GM10266 (cell line): ENCODE results near the gene SERPINA6.
"Not testable (repeated sequence)": the region's sequence is repeated elsewhere in the genome, so short reads cannot be mapped to it uniquely, and the experiment has no call there.

Experiments used
- DNase-seq: peaks from one replicate; pipeline ENCODE4 v3.0.0; 2012; ENCODE audit errors: extremely low spot score
- TF ChIP-seq, protein P1 (sequence below): IDR thresholded peaks from 2 replicates; pipeline ENCODE4 v1.5.1; 2012; ENCODE audit warnings: mild to moderate bottlenecking, low read depth; ENCODE audit not compliant: control insufficient read depth, insufficient read depth; ENCODE audit errors: missing control alignments

SERPINA6 gene

DNA sequence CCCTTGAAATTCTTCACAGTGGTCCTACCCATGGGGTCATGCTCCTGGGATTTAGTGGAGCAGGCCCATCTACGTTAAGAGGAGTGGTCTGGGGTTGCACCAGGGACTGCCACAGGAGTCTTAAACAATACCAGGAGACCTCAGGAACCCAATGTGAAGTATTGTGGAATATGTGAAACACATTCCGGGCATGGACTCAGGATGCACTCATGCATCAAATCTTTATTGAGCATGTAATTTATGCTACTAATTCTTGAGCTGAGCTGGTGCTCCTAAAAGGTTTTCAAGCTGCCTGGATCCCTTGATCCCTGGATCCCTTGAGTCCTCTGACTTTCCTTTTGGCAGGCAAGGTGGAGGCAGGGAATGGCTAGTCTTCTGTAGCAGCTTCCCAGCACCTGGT lies 38.9 kb downstream of the SERPINA6 start:
- TF ChIP-seq, protein P1, sequence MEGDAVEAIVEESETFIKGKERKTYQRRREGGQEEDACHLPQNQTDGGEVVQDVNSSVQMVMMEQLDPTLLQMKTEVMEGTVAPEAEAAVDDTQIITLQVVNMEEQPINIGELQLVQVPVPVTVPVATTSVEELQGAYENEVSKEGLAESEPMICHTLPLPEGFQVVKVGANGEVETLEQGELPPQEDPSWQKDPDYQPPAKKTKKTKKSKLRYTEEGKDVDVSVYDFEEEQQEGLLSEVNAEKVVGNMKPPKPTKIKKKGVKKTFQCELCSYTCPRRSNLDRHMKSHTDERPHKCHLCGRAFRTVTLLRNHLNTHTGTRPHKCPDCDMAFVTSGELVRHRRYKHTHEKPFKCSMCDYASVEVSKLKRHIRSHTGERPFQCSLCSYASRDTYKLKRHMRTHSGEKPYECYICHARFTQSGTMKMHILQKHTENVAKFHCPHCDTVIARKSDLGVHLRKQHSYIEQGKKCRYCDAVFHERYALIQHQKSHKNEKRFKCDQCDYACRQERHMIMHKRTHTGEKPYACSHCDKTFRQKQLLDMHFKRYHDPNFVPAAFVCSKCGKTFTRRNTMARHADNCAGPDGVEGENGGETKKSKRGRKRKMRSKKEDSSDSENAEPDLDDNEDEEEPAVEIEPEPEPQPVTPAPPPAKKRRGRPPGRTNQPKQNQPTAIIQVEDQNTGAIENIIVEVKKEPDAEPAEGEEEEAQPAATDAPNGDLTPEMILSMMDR = no peak

DNA sequence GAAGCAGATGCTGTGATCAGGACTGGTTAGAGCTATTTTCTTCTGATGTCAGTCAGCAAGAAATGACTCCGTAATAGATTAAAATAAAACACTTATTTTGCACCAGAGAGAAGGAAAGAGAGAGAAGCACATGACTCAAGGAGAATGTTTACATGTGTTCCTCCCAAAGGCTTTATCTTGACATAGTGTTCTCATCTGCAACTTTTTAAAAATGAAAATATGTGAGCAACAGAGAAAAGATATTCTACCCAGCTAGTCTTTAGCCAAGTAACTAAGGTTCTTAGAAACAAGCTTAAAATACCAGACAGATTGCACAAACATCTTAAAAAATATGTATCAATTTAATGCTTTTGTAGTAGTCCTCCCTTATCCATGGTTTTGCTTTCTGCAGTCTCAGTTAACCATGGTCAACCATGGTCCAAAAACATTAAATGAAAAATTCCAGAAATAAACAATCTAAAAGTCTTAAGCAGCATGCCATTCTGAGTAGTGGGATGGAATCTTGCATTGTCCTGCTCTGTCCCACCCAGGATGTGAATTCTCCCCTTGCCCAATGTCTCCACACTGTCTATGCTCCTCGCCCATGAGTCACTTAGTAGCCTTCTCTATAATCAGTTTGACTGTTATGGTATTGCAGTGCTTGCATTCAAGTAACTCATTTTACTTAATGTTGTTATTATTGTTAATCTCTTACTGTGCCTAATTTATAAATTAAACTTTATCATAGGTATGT lies 40.0 kb downstream of the SERPINA6 start:
- TF ChIP-seq, protein P1 = no peak
- DNase-seq = no peak

More for the DNA sequence above, 38.9 kb downstream of the SERPINA6 start:
- DNase-seq = no peak

DNA sequence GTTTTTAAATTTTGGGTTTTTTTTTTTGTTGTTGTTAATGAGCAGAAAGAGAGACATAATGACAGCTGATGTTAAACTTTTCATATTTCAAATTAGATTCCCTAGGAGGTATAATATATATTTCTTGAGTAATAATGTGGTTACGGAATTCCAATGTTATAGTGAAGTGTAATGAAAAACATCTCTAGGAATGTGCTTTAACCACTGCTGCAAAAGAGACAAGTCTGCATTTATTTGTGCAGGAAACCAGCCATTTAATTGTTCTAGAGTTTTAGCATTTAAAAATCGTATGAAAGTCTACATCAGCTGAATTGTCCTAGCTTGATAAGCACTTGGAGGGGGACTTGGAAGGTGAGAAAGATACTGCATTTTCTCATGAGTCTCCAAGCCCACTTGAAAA lies 44.4 kb downstream of the SERPINA6 start:
- no peak for DNase-seq
- TF ChIP-seq, protein P1 = no peak

DNA sequence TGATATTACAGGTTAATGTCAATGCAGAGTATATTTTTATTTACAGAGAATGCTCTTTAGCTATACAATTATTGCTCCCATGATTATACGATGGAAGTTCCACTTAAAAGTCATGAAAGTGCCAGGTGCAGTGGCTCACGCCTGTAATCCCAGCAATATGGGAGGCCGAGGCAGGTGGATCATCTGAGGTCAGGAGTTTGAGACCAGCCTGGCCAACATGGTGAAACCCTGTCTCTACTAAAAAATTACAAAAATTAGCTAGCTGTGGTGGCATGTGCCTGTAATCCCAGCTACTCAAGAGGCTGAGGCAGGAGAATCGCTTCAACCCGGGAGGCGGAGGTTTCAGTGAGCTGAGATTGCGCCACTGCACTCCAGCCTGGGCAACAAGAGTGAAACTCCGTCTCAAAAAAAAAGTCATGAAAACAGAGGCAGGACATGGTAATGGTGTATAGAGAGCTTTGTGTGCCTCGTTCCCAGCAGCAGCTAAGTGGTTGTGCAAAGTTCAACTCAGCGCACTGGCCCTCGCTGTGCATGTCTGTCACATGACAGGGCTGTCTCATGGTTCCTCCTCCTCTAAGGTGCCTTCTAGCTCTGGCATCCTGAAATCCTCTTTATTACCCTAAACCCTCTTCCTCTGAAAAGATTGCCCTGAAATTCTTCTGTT lies 46.1 kb downstream of the SERPINA6 start:
- DNase-seq = not testable (repeated sequence)

DNA sequence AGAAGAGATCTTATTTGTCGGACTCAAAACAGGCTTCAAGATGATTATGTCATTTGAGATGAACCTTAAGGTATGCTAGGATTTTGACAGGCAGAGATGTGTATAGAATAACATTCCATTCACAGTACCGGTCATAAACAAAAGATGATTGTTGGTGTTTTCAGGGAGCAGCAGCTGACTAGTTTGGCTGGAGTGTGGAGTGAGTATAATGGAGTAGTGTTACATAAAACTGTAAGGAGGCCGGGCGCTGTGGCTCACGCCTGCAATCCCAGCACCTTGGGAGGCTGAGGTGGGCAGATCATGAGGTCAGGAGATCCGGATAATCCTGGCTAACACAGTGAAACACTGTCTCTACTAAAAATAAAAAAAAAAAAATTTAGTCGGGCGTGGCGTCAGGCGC lies 54.0 kb downstream of the SERPINA6 start:
- TF ChIP-seq, protein P1 = no peak
- no peak for DNase-seq

DNA sequence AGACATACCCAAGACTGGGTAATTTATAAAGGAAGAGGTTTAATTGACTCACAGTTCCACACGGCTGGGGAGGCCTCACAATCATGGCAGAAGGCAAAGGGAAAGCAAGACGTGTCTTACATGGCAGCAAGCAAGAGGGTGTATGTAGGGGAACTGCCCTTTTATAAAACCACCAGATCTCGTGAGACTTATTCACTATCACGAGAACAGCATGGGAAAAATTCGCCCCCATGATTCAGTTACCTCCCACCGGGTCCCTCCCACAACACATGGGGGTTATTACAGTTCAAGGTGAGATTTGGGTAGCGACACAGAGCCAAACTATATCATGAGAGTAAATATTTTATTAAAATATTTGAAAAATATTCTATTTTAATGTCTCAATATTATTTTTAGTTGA lies 54.6 kb downstream of the SERPINA6 start:
- not testable (repeated sequence) for DNase-seq

DNA sequence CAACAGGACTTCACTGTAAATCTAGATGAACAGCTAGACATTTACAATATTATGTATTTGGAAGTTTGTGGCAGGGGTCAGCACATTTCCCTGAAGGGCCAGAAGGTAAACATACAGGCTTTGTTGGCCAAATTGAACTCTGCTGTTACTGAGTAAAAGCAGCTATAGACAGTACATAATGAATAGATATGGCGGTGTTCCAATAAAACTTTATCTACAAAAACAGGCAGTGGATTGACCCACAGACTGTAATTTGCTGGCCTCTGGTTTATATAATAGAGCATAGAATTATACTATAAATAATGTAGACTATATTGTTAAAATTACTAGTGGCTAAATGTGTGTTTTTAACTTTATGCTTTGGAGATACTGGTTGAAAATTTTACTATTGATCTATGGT lies 55.8 kb downstream of the SERPINA6 start:
- TF ChIP-seq, protein P1 = no peak
- no peak for DNase-seq

DNA sequence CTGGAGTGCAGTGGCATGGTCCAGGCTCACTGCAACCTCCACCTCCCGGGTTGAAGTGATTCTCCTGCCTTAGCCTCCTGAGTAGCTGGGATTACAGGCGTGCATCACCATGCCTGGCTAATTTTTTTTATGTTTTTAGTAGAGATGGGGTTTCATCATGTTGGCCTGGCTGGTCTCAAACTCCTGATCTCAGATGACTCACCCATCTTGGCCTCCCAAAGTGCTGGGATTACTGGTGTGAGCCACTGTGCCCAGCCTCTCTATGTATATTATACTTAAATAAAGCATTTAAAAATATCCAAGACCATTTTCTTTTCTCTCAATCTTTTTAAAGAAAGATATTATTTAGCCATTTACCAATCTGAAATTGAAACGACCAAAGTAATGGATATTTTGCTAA lies 58.9 kb downstream of the SERPINA6 start:
- DNase-seq = not testable (repeated sequence)
